OCI-LY1 (cell line): ENCODE data around the gene COA8.

Experiments
- H2AFZ ChIP-seq: fragments of 200-600 bp; sonication (generic), shearing (Covaris generic); 2 replicates; pipeline ENCODE4 v1.6.0; 2014; ENCODE audit warnings: antibody characterized with exemption, mild to moderate bottlenecking, low read length
- H3F3A ChIP-seq: fragments of 200-600 bp; sonication (generic), shearing (Covaris generic); 2 replicates; pipeline ENCODE4 v1.6.0; 2014; ENCODE audit warnings: mild to moderate bottlenecking, antibody characterized with exemption, low read length, moderate library complexity; ENCODE audit not compliant: insufficient read depth
- H3K27ac ChIP-seq: fragments of 200-600 bp; sonication (generic); 2 replicates; pipeline ENCODE4 v1.5.1; 2014; ENCODE audit warnings: low read length, mixed run types, mild to moderate bottlenecking, low read depth; ENCODE audit not compliant: poor library complexity, severe bottlenecking
- H3K27me3 ChIP-seq: fragments of 200-600 bp; sonication (generic); 2 replicates; pipeline ENCODE4 v1.6.0; 2014; ENCODE audit warnings: antibody characterized with exemption, mild to moderate bottlenecking, low read length, moderate library complexity; ENCODE audit not compliant: insufficient read depth
- H3K36me3 ChIP-seq: fragments of 200-600 bp; sonication (generic); 2 replicates; pipeline ENCODE4 v1.6.1; 2014; ENCODE audit warnings: mild to moderate bottlenecking, antibody characterized with exemption, low read length, moderate library complexity, mixed read lengths; ENCODE audit not compliant: insufficient read depth
- H3K4me1 ChIP-seq: fragments of 200-600 bp; sonication (generic); 2 replicates; pipeline ENCODE4 v1.5.1; 2014; ENCODE audit warnings: mild to moderate bottlenecking, low read length, moderate library complexity; ENCODE audit not compliant: insufficient read depth, severe bottlenecking
- H3K4me2 ChIP-seq: fragments of 200-600 bp; sonication (generic), shearing (Covaris generic); 2 replicates; pipeline ENCODE4 v1.6.1; 2014; ENCODE audit warnings: low read length
- H3K4me3 ChIP-seq: fragments of 200-600 bp; sonication (generic); 2 replicates; pipeline ENCODE4 v1.5.1; 2014; ENCODE audit warnings: low read length, low read depth, mild to moderate bottlenecking, mixed read lengths; ENCODE audit not compliant: poor library complexity, severe bottlenecking
- H3K79me2 ChIP-seq: fragments of 200-600 bp; shearing (Covaris generic); 2 replicates; pipeline ENCODE4 v1.6.1; 2016; ENCODE audit warnings: mixed run types, low read length, mixed read lengths; ENCODE audit not compliant: insufficient read depth
- H3K9ac ChIP-seq: fragments of 200-600 bp; sonication (generic), shearing (Covaris generic); 2 replicates; pipeline ENCODE4 v1.6.1; 2014; ENCODE audit warnings: mild to moderate bottlenecking, low read length, mixed read lengths
- H3K9me2 ChIP-seq: fragments of 200-600 bp; sonication (generic), shearing (Covaris generic); 2 replicates; pipeline ENCODE4 v1.6.1; 2014; ENCODE audit warnings: low read depth, mild to moderate bottlenecking, low read length, mixed read lengths
- H3K9me3 ChIP-seq: fragments of 200-600 bp; shearing (Covaris generic); 2 replicates; pipeline ENCODE4 v1.6.1; 2014; ENCODE audit warnings: low read length, mixed read lengths
- H4K20me1 ChIP-seq: fragments of 200-600 bp; sonication (generic), shearing (Covaris generic); 2 replicates; pipeline ENCODE4 v1.6.0; 2016; ENCODE audit warnings: mild to moderate bottlenecking, low read length; ENCODE audit not compliant: insufficient read depth
- EZH2 ChIP-seq: fragments of 200-600 bp; sonication (generic), shearing (Covaris generic); IDR thresholded peaks from 2 replicates; pipeline ENCODE4 v1.8.0; 2017; ENCODE audit warnings: borderline replicate concordance, mixed run types, mild to moderate bottlenecking, antibody characterized with exemption, low read length, moderate library complexity, mixed read lengths
- TF ChIP-seq, protein P1 (sequence below): fragments of 200-600 bp; sonication (generic), shearing (Covaris generic); IDR thresholded peaks from 2 replicates; pipeline ENCODE4 v1.5.1; 2017; ENCODE audit warnings: mild to moderate bottlenecking, antibody characterized with exemption, low read length, moderate library complexity, mixed read lengths

COA8 gene

GRCh38 chr14:103638594-103638993 is 75.8 kb downstream of the COA8 start:
- no peaks in the 10 kb centered on the region for H3K27me3 ChIP-seq
- no peaks in the 10 kb centered on the region for H3K9me2 ChIP-seq
- H4K20me1 ChIP-seq = no peaks in the 10 kb centered on the region
- peaks cover 22% of the 10 kb centered on the region for H3K4me1 ChIP-seq
- no peak overlapping the region for H3K4me3 ChIP-seq
- H3K9ac ChIP-seq = no peak overlapping the region
- no peak overlapping the region for H3K4me2 ChIP-seq
- H3K27ac ChIP-seq = no peak overlapping the region
- H2AFZ ChIP-seq = no peak overlapping the region
- no peaks in the 10 kb centered on the region for H3K9me3 ChIP-seq
- peaks cover 27% of the 10 kb centered on the region for H3K36me3 ChIP-seq
- H3F3A ChIP-seq = no peaks in the 10 kb centered on the region
- TF ChIP-seq EZH2 = no peak
- TF ChIP-seq, protein P1, sequence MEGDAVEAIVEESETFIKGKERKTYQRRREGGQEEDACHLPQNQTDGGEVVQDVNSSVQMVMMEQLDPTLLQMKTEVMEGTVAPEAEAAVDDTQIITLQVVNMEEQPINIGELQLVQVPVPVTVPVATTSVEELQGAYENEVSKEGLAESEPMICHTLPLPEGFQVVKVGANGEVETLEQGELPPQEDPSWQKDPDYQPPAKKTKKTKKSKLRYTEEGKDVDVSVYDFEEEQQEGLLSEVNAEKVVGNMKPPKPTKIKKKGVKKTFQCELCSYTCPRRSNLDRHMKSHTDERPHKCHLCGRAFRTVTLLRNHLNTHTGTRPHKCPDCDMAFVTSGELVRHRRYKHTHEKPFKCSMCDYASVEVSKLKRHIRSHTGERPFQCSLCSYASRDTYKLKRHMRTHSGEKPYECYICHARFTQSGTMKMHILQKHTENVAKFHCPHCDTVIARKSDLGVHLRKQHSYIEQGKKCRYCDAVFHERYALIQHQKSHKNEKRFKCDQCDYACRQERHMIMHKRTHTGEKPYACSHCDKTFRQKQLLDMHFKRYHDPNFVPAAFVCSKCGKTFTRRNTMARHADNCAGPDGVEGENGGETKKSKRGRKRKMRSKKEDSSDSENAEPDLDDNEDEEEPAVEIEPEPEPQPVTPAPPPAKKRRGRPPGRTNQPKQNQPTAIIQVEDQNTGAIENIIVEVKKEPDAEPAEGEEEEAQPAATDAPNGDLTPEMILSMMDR = no peak
- H3K79me2 ChIP-seq = peaks cover 94% of the 10 kb centered on the region
